ENCODE measurements around the gene KIAA1671. TPM values are rescaled to one million over a fixed set of nuclear protein-coding genes. Genes with fewer than 3 reads are reported as not detected.

Gene KIAA1671
- polyA plus RNA-seq, 1 donor (not counting 4 experiments of a cell fraction or from before 2014, with no cell fraction given) = 17.4 TPM

GRCh38 chr22:25067851-25068421 lies 115.4 kb downstream of the KIAA1671 start:
- no peak overlapping the region for H3K9ac ChIP-seq (ENCODE audit: control insufficient read depth, extremely low read depth, insufficient read depth, low read length)
- H3K9me1 ChIP-seq (ENCODE audit: control insufficient read depth, extremely low read depth, insufficient read depth, low read length) = no peaks in the 10 kb centered on the region
- peaks cover 9 to 21% of the 10 kb centered on the region in 2 experiments for H3K36me3 ChIP-seq (ENCODE audit: control insufficient read depth in 2 of 2, extremely low read depth in 1 of 2, insufficient read depth in 2 of 2, low read length in 2 of 2)
- H2AFZ ChIP-seq (ENCODE audit: control insufficient read depth, low read length) = no peak overlapping the region
- H3K4me2 ChIP-seq (ENCODE audit: control insufficient read depth, extremely low read depth, insufficient read depth, low read depth, low read length) = no peak overlapping the region
- H3K27ac ChIP-seq (ENCODE audit: control insufficient read depth, insufficient read depth, low read length) = no peak overlapping the region
- FAIRE-seq (no peak), DNase-seq (ENCODE audit: low read depth, low spot score) (no peak)
- H3K4me1 ChIP-seq (ENCODE audit: control insufficient read depth, extremely low read depth, insufficient read depth, low read length) = peaks cover 4% of the 10 kb centered on the region
- no peaks in the 10 kb centered on the region for H4K20me1 ChIP-seq (ENCODE audit: control insufficient read depth, extremely low read depth, insufficient read depth, low read length)
- dilution Hi-C loops (cut with MboI; ENCODE audit: extremely low pct_ligation_motif_present, low sequenced_read_pairs) = no loop called here
- H3K9me3 ChIP-seq (ENCODE audit: control insufficient read depth, low read depth, low read length) = no peaks in the 10 kb centered on the region
- no peak overlapping the region for H3K4me3 ChIP-seq (ENCODE audit: control insufficient read depth in 2 of 3, extremely low read depth in 1 of 3, insufficient read depth in 2 of 3, low read depth in 1 of 3, low read length in 3 of 3)
- no peaks in the 10 kb centered on the region for H3K27me3 ChIP-seq (ENCODE audit: control insufficient read depth, extremely low read depth, insufficient read depth, low read length)
- H3K79me2 ChIP-seq (ENCODE audit: control insufficient read depth, insufficient read depth, low read length) = no peaks in the 10 kb centered on the region
- no peak for TF ChIP-seq CTCF (optimal IDR thresholded peaks at IDR 0.05 in 1 of 3, IDR thresholded peaks at IDR 0.05 in 1 of 3, conservative IDR thresholded peaks at IDR 0.05 in 1 of 3; ENCODE audit: extremely low read depth in 1 of 3, insufficient read depth in 2 of 3, low read length in 3 of 3)
- TF ChIP-seq EZH2 (IDR thresholded peaks at IDR 0.05; ENCODE audit: low read length) = no peak

- DNase-seq (ENCODE audit: low read depth, low spot score) (no peak), FAIRE-seq (no peak)
- dilution Hi-C loops (cut with MboI; ENCODE audit: extremely low pct_ligation_motif_present, low sequenced_read_pairs) = no loop called here
- Histone ChIP-seq H3K9me1 (ENCODE audit: control insufficient read depth, extremely low read depth, insufficient read depth, low read length) (no peaks in the 10 kb centered on the region), H3K79me2 (ENCODE audit: control insufficient read depth, insufficient read depth, low read length) (no peaks in the 10 kb centered on the region), H3K36me3 (ENCODE audit: control insufficient read depth in 2 of 2, extremely low read depth in 1 of 2, insufficient read depth in 2 of 2, low read length in 2 of 2) (peaks cover 9 to 19% of the 10 kb centered on the region in 2 experiments), H3K27me3 (ENCODE audit: control insufficient read depth, extremely low read depth, insufficient read depth, low read length) (no peaks in the 10 kb centered on the region), H3K9ac (ENCODE audit: control insufficient read depth, extremely low read depth, insufficient read depth, low read length) (no peak overlapping the region), H2AFZ (ENCODE audit: control insufficient read depth, low read length) (no peak overlapping the region), H3K27ac (ENCODE audit: control insufficient read depth, insufficient read depth, low read length) (no peak overlapping the region), H4K20me1 (ENCODE audit: control insufficient read depth, extremely low read depth, insufficient read depth, low read length) (no peaks in the 10 kb centered on the region), H3K4me3 (ENCODE audit: control insufficient read depth in 2 of 3, extremely low read depth in 1 of 3, insufficient read depth in 2 of 3, low read depth in 1 of 3, low read length in 3 of 3) (no peak overlapping the region), H3K4me2 (ENCODE audit: control insufficient read depth, extremely low read depth, insufficient read depth, low read depth, low read length) (no peak overlapping the region), H3K9me3 (ENCODE audit: control insufficient read depth, low read depth, low read length) (no peaks in the 10 kb centered on the region), H3K4me1 (ENCODE audit: control insufficient read depth, extremely low read depth, insufficient read depth, low read length) (peaks cover 4% of the 10 kb centered on the region)
- TF ChIP-seq EZH2 (IDR thresholded peaks at IDR 0.05; ENCODE audit: low read length) = no peak
- TF ChIP-seq CTCF (optimal IDR thresholded peaks at IDR 0.05 in 1 of 3, IDR thresholded peaks at IDR 0.05 in 1 of 3, conservative IDR thresholded peaks at IDR 0.05 in 1 of 3; ENCODE audit: extremely low read depth in 1 of 3, insufficient read depth in 2 of 3, low read length in 3 of 3) = no peak
These were observed 116.2 kb downstream of the KIAA1671 start for GRCh38 chr22:25068707-25069106.

Measured in keratinocyte (primary cell).